IMR-90 (cell line): ENCODE measurements around the gene QSOX2. TPM values are rescaled to one million over a fixed set of nuclear protein-coding genes. Genes with fewer than 3 reads are reported as not detected.
A peak's percentile ranks its signal among the peaks of the same experiment; 100 is the strongest.

Experiments used
- ATAC-seq: fragments of 200-7000 bp; cut with Tn5 transposase; 2 replicates; pipeline ENCODE4 v1.9.1; 2020; ENCODE audit warnings: low read depth, mild to moderate bottlenecking, moderate library complexity
- BruUV-seq: library from RNA; stranded (reverse); fragments of 400-500 nt; replicated peaks from 2 replicates; lab custom pipeline; 2021; lab: Mats Ljungman, UMichigan
- CTCF ChIA-PET: fragments of 300-600 bp; formaldehyde crosslinking; extraction: SDS; loops from one replicate; lab custom pipeline; 2021; ENCODE audit warnings: antibody characterized with exemption; lab: Yijun Ruan, JAX
- POLR2A ChIA-PET: fragments of 300-600 bp; sonication (Branson Sonifier 250); formaldehyde crosslinking; loops from one replicate; lab custom pipeline; 2022; ENCODE audit warnings: antibody characterized with exemption; ENCODE audit not compliant: unreplicated experiment; lab: Charles Lee
- DNase-seq: peaks from one replicate; pipeline ENCODE4 v3.0.0; 2013
- H2AFZ ChIP-seq: replicated peaks from 2 replicates; pipeline ENCODE3; 2013; ENCODE audit warnings: low read length, mild to moderate bottlenecking; ENCODE audit not compliant: poor library complexity
- H2AK5ac ChIP-seq: 2 replicates; pipeline ENCODE4 v1.6.1; 2013; ENCODE audit warnings: low read depth, low read length, inconsistent platforms
- H2AK9ac ChIP-seq: replicated peaks from 2 replicates; pipeline ENCODE3; 2013; ENCODE audit warnings: mild to moderate bottlenecking, low read depth, low read length, moderate library complexity; ENCODE audit not compliant: poor library complexity
- H2BK120ac ChIP-seq: 2 replicates; pipeline ENCODE4 v1.6.1; 2013; ENCODE audit warnings: low read depth, low read length, inconsistent platforms
- H2BK15ac ChIP-seq: 3 replicates; pipeline ENCODE4 v1.6.1; 2013; ENCODE audit warnings: low read depth, low read length, inconsistent platforms
- H2BK20ac ChIP-seq: 2 replicates; pipeline ENCODE4 v1.6.1; 2013; ENCODE audit warnings: low read depth, mild to moderate bottlenecking, inconsistent platforms, low read length, moderate library complexity
- H2BK5ac ChIP-seq: 2 replicates; pipeline ENCODE4 v1.6.1; 2013; ENCODE audit warnings: mild to moderate bottlenecking, low read depth, low read length, inconsistent platforms; ENCODE audit not compliant: poor library complexity, severe bottlenecking
- H3K14ac ChIP-seq: replicated peaks from 2 replicates; pipeline ENCODE4 v1.6.1; 2013; ENCODE audit warnings: low read depth, low read length, inconsistent platforms
- H3K18ac ChIP-seq: 2 replicates; pipeline ENCODE4 v1.6.1; 2013; ENCODE audit warnings: low read depth, low read length, control low read depth
- H3K23ac ChIP-seq: 2 replicates; pipeline ENCODE4 v1.6.1; 2013; ENCODE audit warnings: low read depth, low read length, inconsistent platforms
- H3K27ac ChIP-seq: 2 replicates; pipeline ENCODE4 v1.5.1; 2013; ENCODE audit warnings: mild to moderate bottlenecking, control low read depth, low read length; ENCODE audit not compliant: insufficient read depth
- H3K27me3 ChIP-seq: 2 replicates; pipeline ENCODE4 v1.6.1; 2013; ENCODE audit warnings: low read length; ENCODE audit not compliant: control insufficient read depth, insufficient read depth
- H3K36me3 ChIP-seq: 2 replicates; pipeline ENCODE4 v1.6.1; 2013; ENCODE audit warnings: low read length, mixed read lengths; ENCODE audit not compliant: control insufficient read depth, insufficient read depth
- H3K4ac ChIP-seq: 2 replicates; pipeline ENCODE4 v1.6.1; 2013; ENCODE audit warnings: low read depth, low read length, inconsistent platforms
- H3K4me1 ChIP-seq: 2 replicates; pipeline ENCODE4 v1.6.1; 2013; ENCODE audit warnings: low read length, mixed read lengths; ENCODE audit not compliant: control insufficient read depth, insufficient read depth
- H3K4me2 ChIP-seq: 2 replicates; pipeline ENCODE4 v1.6.1; 2013; ENCODE audit warnings: low read depth, mild to moderate bottlenecking, control low read depth, low read length, moderate library complexity
- H3K4me3 ChIP-seq: 2 replicates; pipeline ENCODE4 v1.5.1; 2013; ENCODE audit warnings: low read depth, mild to moderate bottlenecking, control low read depth, low read length, moderate library complexity; ENCODE audit not compliant: insufficient read depth
- H3K56ac ChIP-seq: 2 replicates; pipeline ENCODE4 v1.6.1; 2013; ENCODE audit warnings: low read length, inconsistent platforms; ENCODE audit not compliant: insufficient read depth; ENCODE audit errors: extremely low read depth
- H3K79me1 ChIP-seq, 2 experiments: 2 replicates each; pipeline ENCODE4 v1.6.1; 2013; ENCODE audit warnings: low read length in 2 of 2, inconsistent platforms in 1 of 2, low read depth in 1 of 2
- H3K9ac ChIP-seq: 2 replicates; pipeline ENCODE4 v1.6.1; 2013; ENCODE audit warnings: low read depth, low read length, control low read depth
- H3K9me1 ChIP-seq: 2 replicates; pipeline ENCODE4 v1.6.1; 2013; ENCODE audit warnings: low read length, inconsistent platforms; ENCODE audit not compliant: insufficient read depth
- H3K9me3 ChIP-seq: 2 replicates; pipeline ENCODE4 v1.6.1; 2013; ENCODE audit warnings: low read length; ENCODE audit not compliant: control insufficient read depth, insufficient read depth
- H4K20me1 ChIP-seq: 2 replicates; pipeline ENCODE4 v1.6.1; 2013; ENCODE audit warnings: low read length, inconsistent platforms; ENCODE audit not compliant: insufficient read depth
- H4K5ac ChIP-seq: 2 replicates; pipeline ENCODE4 v1.6.1; 2013; ENCODE audit warnings: mild to moderate bottlenecking, low read depth, low read length, control low read depth
- H4K8ac ChIP-seq, 2 experiments: 2 replicates each; pipeline ENCODE4 v1.6.1; 2013; ENCODE audit warnings: low read depth in 2 of 2, low read length in 2 of 2, control low read depth in 1 of 2, inconsistent platforms in 1 of 2
- H4K91ac ChIP-seq: 2 replicates; pipeline ENCODE4 v1.6.1; 2013; ENCODE audit warnings: low read depth, low read length, inconsistent platforms; ENCODE audit not compliant: insufficient read depth
- MAZ ChIP-seq: IDR thresholded peaks from 2 replicates; pipeline ENCODE4 v1.6.1; 2012; ENCODE audit warnings: low read depth, mild to moderate bottlenecking, low read length, improper control_type of control experiment, moderate library complexity, borderline replicate concordance
- RAD21 ChIP-seq: IDR thresholded peaks from 2 replicates; pipeline ENCODE4 v1.6.1; 2012; ENCODE audit warnings: low read length, improper control_type of control experiment
- RCOR1 ChIP-seq: IDR thresholded peaks from 2 replicates; pipeline ENCODE4 v1.6.1; 2012; ENCODE audit warnings: mild to moderate bottlenecking, low read length, improper control_type of control experiment; ENCODE audit not compliant: insufficient replicate concordance
- SMC3 ChIP-seq: fragments of 150-350 bp; IDR thresholded peaks from 2 replicates; pipeline ENCODE4 v1.6.1; 2016; ENCODE audit warnings: low read depth, mild to moderate bottlenecking, antibody characterized with exemption, low read length, moderate library complexity
- WGBS, 2 experiments: methylation state at CpG; one replicate each; pipeline versions ENCODE4 v1.1.5 to v1.1.7; 2013; ENCODE audit warnings: missing lambda C conversion rate in 2 of 2; ENCODE audit not compliant: insufficient read length in 1 of 2; ENCODE audit errors: extremely low coverage in 2 of 2; 5-methylcytosine and 5-hydroxymethylcytosine counted together
- dilution Hi-C: fragments of 300-500 bp; cut with HindIII; formaldehyde crosslinking; loops from one replicate; pipeline ENCODE4 v1.14.3; 2018; ENCODE audit warnings: low sequenced_read_pairs; ENCODE audit not compliant: unreplicated experiment
- in situ Hi-C: fragments of 300-500 bp; cut with MboI; formaldehyde crosslinking; loops from 3 replicates; pipeline ENCODE4 v1.14.3; 2019; ENCODE audit warnings: low sequenced_read_pairs, inconsistent platforms, mixed read lengths
- intact Hi-C: fragments of 100-400 bp; cut with micrococcal nuclease; formaldehyde crosslinking; loops from 2 replicates; pipeline ENCODE4 v1.10.0; 2022
- polyA plus RNA-seq, 3 experiments: library from polyadenylated mRNA; depleted of rRNA; stranded (reverse); fragments of >200 nt; gene quantifications; 2 replicates each; pipeline ENCODE4 v1.2.3, GENCODE V29; 2012; ENCODE audit warnings: low replicate concordance in 1 of 3
- total RNA-seq: library from RNA; depleted of rRNA; stranded (reverse); fragments of >200 nt; gene quantifications from 2 replicates; pipeline ENCODE4 v1.2.3, GENCODE V29; 2012
- TF ChIP-seq, protein P1 (sequence below): conservative IDR thresholded peaks from 2 replicates; pipeline ENCODE4 v1.5.1; 2012; ENCODE audit warnings: mild to moderate bottlenecking, low read depth, low read length, improper control_type of control experiment

Gene QSOX2
- total and polyA plus RNA-seq, 2 of the 4 experiments (the other 2 are of a cell fraction) = 5.9 to 12.9 TPM

DNA sequence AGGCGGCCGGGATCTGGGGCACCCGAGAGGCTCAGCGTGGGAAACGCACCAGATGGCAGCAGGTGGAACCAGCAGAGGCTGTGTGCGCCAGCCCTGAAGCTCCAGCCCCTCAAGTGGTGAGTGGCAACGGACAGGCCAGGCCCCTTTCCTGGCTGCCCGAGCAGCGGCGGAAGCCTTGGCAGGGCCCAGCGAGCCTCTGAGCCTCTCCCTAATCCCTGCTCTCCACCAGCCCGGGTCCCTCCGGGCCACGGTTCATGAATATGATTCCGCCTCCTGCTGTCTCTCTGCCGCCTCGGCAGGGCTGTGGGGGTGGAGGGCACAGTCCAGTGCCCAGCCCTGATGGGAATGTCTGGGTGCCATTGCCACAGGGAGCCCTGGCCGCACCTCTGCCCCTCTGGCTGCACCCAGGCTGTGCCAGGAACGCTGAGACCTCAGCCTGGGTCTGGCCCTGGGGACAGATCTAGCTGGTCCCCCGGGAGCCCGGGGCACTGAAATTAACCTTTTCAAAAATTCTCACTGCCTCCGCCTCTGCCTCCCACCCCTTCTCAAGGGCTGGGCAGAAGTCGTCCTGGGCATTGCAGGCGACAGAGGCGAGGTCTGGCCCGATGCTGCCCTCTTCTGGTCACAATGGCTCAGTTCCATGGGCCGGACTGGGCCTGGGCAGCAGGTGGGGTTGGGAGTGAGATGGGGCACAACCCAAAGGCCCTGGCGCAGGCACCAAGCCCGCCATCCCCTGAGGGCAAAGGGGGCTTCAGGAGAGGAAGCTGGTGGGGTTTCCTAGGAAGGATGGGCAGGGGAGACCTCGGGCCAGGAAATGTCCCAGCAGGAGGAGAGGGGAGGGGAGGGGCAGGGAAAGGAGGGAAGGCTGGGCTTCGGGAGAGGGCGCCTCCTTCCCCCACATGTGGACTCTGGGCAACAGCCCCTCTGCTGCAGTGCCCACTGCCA, 38.0 kb upstream of the QSOX2 start:
- Histone ChIP-seq H3K18ac (no peak overlapping the region), H4K5ac (no peak overlapping the region), H2AK5ac (no peak overlapping the region), H3K14ac (no peak overlapping the region), H3K4me3 (no peak overlapping the region), H3K9me3 (peaks cover 4% of the 10 kb centered on the region), H2AFZ (peak overlapping the region; percentile 61), H2BK20ac (no peak overlapping the region), H3K9ac (no peak overlapping the region), H3K27ac (no peak overlapping the region), H3K4me1 (no peaks in the 10 kb centered on the region), H3K4me2 (no peak overlapping the region), H3K9me1 (no peaks in the 10 kb centered on the region), H3K56ac (no peak overlapping the region), H3K23ac (no peak overlapping the region), H3K79me1 (no peaks in the 10 kb centered on the region), H2BK120ac (no peak overlapping the region), H3K36me3 (no peaks in the 10 kb centered on the region), H2BK15ac (no peak overlapping the region), H2BK5ac (no peak overlapping the region), H4K8ac (no peak overlapping the region), H4K20me1 (no peaks in the 10 kb centered on the region; the same call in 1 of the 2 replicates), H2AK9ac (peak overlapping the region; percentile 37), H3K27me3 (peaks cover 26% of the 10 kb centered on the region), H3K4ac (no peak overlapping the region), H4K91ac (no peak overlapping the region)
- in situ Hi-C loops (no loop called here), dilution Hi-C loops (no loop called here), intact Hi-C loops (loop anchor here (1.0 kb wide), 2 partner anchors 113 to 150 kb away; no protein-coding TSS in a partner anchor)
- DNase-seq (peak; percentile 52), ATAC-seq (peak; percentile 99)
- WGBS, 2 experiments = 77% methylated on average over 7 of the region's 32 CpGs; no CpG with 5 or more reads in 1 of the 2 experiments
- TF ChIP-seq SMC3 (peak; percentile 85), RAD21 (peak; percentile 91), RCOR1 (no peak), MAZ (peak; percentile 39; the same call in 1 of the 2 replicates)
- TF ChIP-seq, protein P1, sequence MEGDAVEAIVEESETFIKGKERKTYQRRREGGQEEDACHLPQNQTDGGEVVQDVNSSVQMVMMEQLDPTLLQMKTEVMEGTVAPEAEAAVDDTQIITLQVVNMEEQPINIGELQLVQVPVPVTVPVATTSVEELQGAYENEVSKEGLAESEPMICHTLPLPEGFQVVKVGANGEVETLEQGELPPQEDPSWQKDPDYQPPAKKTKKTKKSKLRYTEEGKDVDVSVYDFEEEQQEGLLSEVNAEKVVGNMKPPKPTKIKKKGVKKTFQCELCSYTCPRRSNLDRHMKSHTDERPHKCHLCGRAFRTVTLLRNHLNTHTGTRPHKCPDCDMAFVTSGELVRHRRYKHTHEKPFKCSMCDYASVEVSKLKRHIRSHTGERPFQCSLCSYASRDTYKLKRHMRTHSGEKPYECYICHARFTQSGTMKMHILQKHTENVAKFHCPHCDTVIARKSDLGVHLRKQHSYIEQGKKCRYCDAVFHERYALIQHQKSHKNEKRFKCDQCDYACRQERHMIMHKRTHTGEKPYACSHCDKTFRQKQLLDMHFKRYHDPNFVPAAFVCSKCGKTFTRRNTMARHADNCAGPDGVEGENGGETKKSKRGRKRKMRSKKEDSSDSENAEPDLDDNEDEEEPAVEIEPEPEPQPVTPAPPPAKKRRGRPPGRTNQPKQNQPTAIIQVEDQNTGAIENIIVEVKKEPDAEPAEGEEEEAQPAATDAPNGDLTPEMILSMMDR = peak; percentile 90
- ChIA-PET POLR2A (no interaction called here), CTCF (interaction anchor here (0.7 to 0.9 kb wide), 2 partner anchors 18 to 108 kb away, joined by 3 read pairs; no protein-coding TSS in a partner anchor)
- BruUV-seq = no TSS peak
